Muscle of back (tissue), 11 donors: ENCODE results near the gene HSPA14. TPM values are rescaled to one million over a fixed set of nuclear protein-coding genes. Genes with fewer than 3 reads are reported as not detected.
A peak's percentile ranks its signal among the peaks of the same experiment; 100 is the strongest.
"Not testable (repeated sequence)": the region's sequence is repeated elsewhere in the genome, so short reads cannot be mapped to it uniquely, and the experiment has no call there.

ENCODE experiments used
- DNase-seq, 3 donors: peaks; one replicate each; pipeline versions ENCODE4 v3.0.0 to v3.0.0-alpha.2; 2013
- polyA plus RNA-seq, 10 donors: library from polyadenylated mRNA; unstranded; fragments of 120-200 nt; gene quantifications; one replicate each; pipeline ENCODE4 v1.2.1, GENCODE V29; 2013; ENCODE audit not compliant: insufficient read length in 10 of 10

HSPA14 gene
- polyA plus RNA-seq, 10 donors = 11.3 to 19.2 (median 15.0) TPM

DNA sequence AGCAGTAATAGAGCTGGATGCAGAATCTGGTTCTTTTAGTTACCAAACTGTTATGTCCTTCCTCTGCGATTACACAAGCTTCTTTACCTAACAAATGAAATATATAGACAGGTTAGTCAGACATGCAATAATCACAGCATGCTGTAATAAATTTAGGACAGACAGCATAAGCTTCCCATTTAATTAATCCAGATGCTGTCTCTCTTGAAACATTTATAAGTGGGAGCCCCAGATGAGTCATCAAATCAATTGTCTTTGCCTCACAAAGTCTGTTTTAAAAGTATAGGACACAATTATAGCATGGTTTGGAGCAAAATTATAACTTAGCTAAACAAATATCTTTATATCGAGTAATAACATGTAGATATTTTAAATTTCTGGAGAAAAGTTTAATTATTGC is 1.9 kb upstream of the HSPA14 start:
- DNase-seq = peak in 1 of 3 donors; percentile 4

DNA sequence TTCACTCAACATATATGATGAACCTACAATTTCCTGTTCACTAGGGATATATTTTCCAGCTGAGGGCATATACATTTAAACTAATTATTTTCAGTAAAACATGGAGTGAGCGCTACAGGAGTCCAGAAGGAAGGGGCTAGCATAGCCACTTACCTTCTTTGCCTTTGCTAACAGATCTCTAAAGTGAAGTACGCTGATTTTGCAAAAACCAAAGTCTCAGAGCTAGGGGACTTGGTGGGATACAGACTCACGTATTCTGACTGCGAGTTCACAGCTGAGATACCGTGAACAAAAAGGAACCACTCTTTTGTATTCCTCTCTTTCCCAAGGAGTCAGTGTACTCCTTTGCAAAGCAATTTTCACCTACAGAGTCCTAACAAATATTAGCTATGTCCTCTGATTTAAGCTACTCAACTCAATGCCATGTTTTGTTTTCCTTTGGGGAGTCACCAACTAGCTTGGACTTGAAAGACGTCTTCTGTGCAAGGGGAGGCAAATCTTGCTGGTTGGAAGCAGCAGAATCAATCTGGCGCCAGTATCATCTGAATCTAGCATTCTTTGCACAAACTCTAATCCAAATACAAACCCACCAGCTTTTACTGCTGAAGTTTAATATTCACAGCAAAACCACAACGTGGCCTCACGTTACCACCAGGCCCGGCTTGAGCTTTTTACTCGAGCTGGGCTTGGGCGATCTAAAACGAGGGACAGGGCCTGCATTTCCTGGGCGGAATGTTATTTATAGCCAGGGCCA is 926 bp upstream of the HSPA14 start:
- DNase-seq = no peak

GRCh38 chr10:14838582-14839304 is 637 bp downstream of the HSPA14 start:
- DNase-seq = peak; percentile 5 to 79 (median 55)

DNA sequence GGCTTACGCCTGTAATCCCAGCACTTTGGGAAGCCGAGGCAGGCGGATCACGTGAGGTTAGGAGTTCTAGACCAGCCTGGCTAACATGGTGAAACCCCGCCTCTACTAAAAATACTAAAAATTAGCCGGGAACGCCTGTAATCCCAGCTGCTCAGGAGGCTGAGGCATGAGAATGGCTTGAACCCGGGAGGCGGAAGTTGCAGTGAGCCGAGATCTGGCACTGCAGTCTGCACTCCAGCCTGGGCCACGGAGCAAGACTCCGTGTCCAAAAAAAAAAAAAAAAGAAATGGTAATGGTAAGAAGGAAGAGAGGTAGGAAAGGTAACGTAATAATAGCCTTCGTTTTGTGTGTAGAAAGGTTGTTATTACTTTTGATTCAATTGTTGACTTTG is 1.2 kb downstream of the HSPA14 start:
- DNase-seq = peak in 1 of 3 donors; percentile 18

GRCh38 chr10:14840178-14840577 is 2.1 kb downstream of the HSPA14 start:
- DNase-seq = no peak

GRCh38 chr10:14843327-14843988 is 5.4 kb downstream of the HSPA14 start:
- DNase-seq = no peak

DNA sequence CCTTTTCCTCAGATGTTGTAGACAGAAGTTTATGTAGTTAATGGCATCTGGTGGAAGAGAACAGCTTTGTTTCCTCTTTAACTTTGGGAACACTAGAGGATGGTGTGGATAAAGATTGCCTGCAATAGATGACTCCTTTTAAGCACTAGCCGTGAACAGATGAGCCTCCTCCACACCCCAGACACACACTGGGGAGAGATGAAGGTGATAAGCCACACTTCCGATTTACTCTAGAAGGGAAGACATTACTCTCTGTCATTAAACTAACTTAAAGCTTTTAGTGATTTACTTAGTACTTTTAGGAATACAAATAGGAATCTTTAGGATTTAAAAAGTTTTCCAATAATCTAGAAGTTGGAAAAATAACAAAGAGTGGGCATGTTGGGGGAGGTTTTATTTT is 6.8 kb downstream of the HSPA14 start:
- DNase-seq = no peak

DNA sequence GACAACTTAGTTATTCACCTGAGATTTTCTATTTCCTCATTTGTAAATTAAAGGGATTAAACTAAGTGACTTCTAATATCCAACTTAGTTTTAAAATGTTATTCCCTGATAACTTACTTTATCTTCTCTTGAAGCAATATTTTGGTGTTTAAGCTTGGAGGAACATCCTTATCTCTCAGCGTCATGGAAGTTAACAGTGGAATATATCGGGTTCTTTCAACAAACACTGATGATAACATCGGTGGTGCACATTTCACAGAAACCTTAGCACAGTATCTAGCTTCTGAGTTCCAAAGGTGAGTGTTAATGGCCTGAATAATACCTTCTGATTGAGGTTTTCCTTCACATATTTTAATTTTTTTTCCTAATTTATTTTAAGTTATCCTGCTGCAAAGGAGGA is 14.1 kb downstream of the HSPA14 start:
- no peak for DNase-seq

GRCh38 chr10:14855453-14855852 is 17.3 kb downstream of the HSPA14 start:
- no peak for DNase-seq

GRCh38 chr10:14858338-14858960 is 20.3 kb downstream of the HSPA14 start:
- DNase-seq = no peak

GRCh38 chr10:14859043-14859442 is 20.9 kb downstream of the HSPA14 start:
- DNase-seq = no peak

DNA sequence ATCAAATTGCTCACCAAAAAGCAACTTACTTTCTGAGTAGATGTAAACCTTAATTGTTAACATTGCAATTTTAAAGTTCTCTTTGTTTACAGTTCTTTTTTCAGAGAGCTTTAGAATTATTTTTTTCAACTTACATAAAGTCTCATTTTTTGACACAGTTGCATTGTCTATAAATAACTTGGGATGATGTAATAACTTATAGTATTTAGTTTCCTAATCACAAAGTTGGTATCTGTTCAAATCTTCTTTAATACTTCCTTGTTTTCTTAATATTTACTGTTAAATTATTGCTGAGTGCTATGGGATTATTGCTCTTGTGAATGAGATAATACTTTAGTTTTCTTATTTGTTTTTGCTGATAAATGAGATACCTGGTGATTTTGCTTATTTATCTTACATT is 21.7 kb downstream of the HSPA14 start:
- DNase-seq = no peak

DNA sequence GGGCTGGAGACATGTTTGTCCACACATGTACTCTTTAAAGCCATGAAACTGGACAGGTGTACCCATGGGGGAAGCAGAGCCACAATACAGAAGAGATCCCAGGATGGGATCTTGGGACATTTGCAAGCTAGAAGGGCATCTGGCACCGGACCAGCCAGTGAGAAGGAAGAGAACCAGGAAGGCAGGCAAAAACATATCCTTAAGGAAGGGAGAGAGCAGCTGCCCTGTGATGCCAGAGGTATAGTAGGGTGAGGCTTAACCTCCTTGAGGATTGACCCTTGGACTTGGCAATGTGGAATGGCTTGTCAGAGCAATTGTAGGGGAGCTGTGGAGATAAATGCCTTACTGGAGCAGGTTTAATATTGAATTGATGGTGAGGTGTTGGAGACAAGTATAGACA is 22.7 kb downstream of the HSPA14 start:
- no peak for DNase-seq

GRCh38 chr10:14864466-14864865 is 26.4 kb downstream of the HSPA14 start:
- not testable (repeated sequence) for DNase-seq

DNA sequence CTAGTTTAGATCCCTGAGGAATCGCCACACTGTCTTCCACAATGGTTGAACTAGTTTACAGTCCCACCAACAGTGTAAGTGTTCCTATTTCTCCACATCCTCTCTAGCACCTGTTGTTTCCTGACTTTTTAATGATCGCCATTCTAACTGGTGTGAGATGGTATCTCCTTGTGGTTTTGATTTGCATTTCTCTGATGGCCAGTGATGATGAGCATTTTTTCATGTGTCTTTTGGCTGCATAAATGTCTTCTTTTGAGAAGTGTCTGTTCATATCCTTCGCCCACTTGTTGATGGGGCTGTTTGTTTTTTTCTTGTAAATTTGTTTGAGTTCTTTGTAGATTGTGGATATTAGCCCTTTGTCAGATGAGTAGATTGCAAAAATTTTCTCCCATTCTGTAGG is 26.8 kb downstream of the HSPA14 start:
- not testable (repeated sequence) for DNase-seq

DNA sequence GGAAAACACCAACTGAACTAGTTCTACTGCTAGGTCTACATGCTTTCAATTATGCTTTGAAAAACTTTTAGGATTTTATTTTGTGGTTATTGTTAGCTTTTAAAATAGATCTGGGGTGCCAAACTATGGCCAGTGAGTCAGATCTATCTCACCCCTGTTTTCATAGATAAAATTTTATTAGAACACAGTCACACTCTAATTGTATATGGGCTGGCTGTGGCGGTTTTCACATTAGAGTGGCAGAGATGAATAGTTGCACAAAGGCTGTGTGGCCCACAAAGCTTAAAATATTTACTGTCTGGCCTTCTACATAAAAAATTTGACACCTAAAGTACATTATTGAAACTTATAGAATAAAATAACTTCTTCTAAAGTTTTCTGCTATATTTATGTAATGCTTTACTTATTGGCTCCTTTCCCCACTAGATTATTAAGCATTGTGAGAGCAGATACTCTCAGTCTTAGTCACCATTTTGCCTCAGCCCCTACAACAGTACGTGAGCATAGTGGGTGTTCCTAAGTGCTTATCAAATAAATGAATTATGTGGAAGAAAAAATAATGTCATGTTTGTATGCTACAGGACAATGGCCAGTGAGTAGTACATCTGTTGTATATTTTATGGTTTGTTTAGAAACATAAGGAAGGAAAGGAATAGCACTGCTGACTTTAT is 35.1 kb downstream of the HSPA14 start:
- DNase-seq = peak in 1 of 3 donors; percentile 28

DNA sequence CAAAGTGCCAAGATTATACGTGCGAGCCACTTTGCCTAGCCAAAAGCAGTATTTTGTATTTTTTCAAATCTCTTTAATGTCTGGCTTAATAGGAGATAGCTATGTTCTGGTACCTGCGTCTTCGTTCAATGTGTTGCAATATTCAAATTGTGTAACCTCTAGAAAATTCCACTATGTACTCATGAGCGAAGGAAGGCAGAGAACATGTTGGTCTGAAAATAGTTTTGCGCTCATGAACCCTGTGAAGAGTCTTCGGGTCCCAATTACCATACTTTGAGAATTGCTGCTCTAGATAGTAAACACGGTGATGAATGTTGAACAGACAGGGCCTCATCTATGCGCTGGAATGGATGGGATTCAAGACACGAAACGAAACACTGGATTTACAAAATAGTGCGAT is 37.8 kb downstream of the HSPA14 start:
- DNase-seq = no peak

- DNase-seq = no peak
These were observed 38.7 kb downstream of the HSPA14 start for GRCh38 chr10:14876764-14877163.

- DNase-seq = peak; percentile 97 to 99 (median 98)
These were observed 40.4 kb downstream of the HSPA14 start, which contains the start of gene SUV39H2 for GRCh38 chr10:14878266-14879123. Gene SUV39H2, plus strand, starts transcription at chr10:14878866. Its CDS starts 23 bp downstream, at chr10:14878889.

DNA sequence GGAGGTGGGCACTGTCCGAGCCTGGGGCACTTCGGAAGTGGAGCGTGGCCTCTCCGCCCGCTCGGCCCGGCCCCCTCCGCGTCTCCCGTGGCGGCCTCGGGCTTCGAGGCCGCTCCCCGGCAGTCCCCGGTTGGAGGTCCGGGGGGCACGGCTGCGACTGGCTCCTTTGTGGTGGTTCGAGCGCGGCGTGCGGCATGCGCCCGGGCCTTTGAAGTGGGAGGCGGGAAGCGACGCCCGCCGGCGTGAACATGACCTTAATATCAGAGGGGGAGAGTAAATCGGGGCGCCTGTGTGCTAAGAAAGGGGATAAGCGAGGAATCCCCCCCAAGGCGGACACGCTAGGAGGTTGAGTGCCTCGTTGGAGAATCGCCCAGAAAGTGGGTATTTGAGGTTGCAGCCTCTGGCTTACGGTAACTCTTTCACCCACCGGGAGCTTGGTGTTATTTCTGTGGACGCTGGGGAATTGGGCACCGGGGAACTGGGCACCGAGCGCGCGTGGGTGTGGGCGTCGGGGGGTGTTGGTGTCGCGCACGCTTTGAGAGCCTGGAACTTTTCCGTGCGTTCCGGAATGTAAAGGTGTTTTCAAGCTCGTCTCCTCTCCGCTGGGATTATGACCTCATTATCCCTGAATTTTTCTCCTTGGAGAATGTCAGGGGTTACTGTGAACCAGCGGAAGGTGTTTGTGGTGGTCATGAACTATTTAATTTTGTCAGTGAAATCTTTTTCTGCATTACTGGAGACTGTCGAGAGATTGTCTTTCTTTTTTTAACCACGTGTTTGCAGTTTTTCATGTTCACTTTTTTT is 41.2 kb downstream of the HSPA14 start:
- peak in 1 of 3 donors; percentile 38 for DNase-seq
